H1 (cell line): Measurements from ENCODE around the gene GZMM. TPM values are rescaled to one million over a fixed set of nuclear protein-coding genes. Genes with fewer than 3 reads are reported as not detected.

ENCODE experiments used
- EZH2 ChIP-seq: fragments of 200-600 bp; sonication (generic); IDR thresholded peaks from 2 replicates; pipeline ENCODE4 v1.7.1; 2012; ENCODE audit warnings: low read depth, mild to moderate bottlenecking, moderate library complexity, low read length, inconsistent platforms; ENCODE audit not compliant: severe bottlenecking
- polyA plus RNA-seq, 7 experiments: library from polyadenylated mRNA; depleted of rRNA in 3 of 7; stranded (reverse) in 5 of 7; unstranded in 2 of 7; fragments of >200 nt in 5 of 7; fragments of 200-250 nt in 2 of 7; gene quantifications; 1 replicate in 5 of 7; 2 replicates in 1 of 7; 4 replicates in 1 of 7; pipeline versions ENCODE4 v1.2.1 to v1.2.3, GENCODE V29; 2011 to 2013; ENCODE audit warnings: missing spikeins in 2 of 7, mixed read lengths in 2 of 7
- total RNA-seq: library from RNA; stranded (reverse); fragmentation: NEBNext Ultra II Directional; extraction: Animal tissue kit (Norgen Biotek cat#: 25700); gene quantifications from 2 replicates; pipeline ENCODE4 v1.2.1, GENCODE V29; 2021

Gene GZMM
- total and polyA plus RNA-seq, 2 of the 8 experiments (the other 6 are each of a cell fraction or from before 2014, with no cell fraction given) = 0.09 to 0.32 TPM

GRCh38 chr19:541699-542098 is 2.2 kb upstream of the GZMM start (continued):
- TF ChIP-seq EZH2 = no peak
